Astrocyte (in vitro differentiated cells and primary cell): ENCODE data around the gene GALNT2. TPM values are rescaled to one million over a fixed set of nuclear protein-coding genes. Genes with fewer than 3 reads are reported as not detected.

ENCODE experiments used
- DNase-seq: peaks from one replicate; pipeline ENCODE4 v3.0.0-alpha.2; 2010; ENCODE audit warnings: low read depth
- FAIRE-seq: peaks from 2 replicates; lab custom pipeline; 2011; peaks lifted over from hg19 to GRCh38; lab: Jason Lieb, UNC
- H2AFZ ChIP-seq: 2 replicates; pipeline ENCODE4 v1.6.0; 2012; ENCODE audit warnings: low read depth, low read length, inconsistent platforms
- H3K27ac ChIP-seq: 2 replicates; pipeline ENCODE4 v1.5.1; 2011; ENCODE audit warnings: low read depth, low read length, inconsistent platforms
- H3K27me3 ChIP-seq: 2 replicates; pipeline ENCODE4 v1.6.0; 2011; ENCODE audit warnings: low read length, inconsistent platforms; ENCODE audit not compliant: insufficient read depth
- H3K36me3 ChIP-seq: 2 replicates; pipeline ENCODE4 v1.5.1; 2011; ENCODE audit warnings: low read length, inconsistent platforms; ENCODE audit not compliant: insufficient read depth
- H3K4me1 ChIP-seq: 2 replicates; pipeline ENCODE4 v1.5.1; 2011; ENCODE audit warnings: low read length, inconsistent platforms; ENCODE audit not compliant: insufficient read depth
- H3K4me2 ChIP-seq: 2 replicates; pipeline ENCODE4 v1.6.0; 2012; ENCODE audit warnings: low read length, inconsistent platforms
- H3K4me3 ChIP-seq: 2 replicates; pipeline ENCODE4 v1.5.1; 2011; ENCODE audit warnings: low read depth, mild to moderate bottlenecking, low read length, inconsistent platforms; ENCODE audit not compliant: insufficient read depth
- H3K79me2 ChIP-seq: 2 replicates; pipeline ENCODE4 v1.6.0; 2012; ENCODE audit warnings: mild to moderate bottlenecking, low read length, inconsistent platforms; ENCODE audit not compliant: insufficient read depth
- H3K9ac ChIP-seq: 2 replicates; pipeline ENCODE4 v1.6.0; 2012; ENCODE audit warnings: mild to moderate bottlenecking, low read length, inconsistent platforms
- H3K9me3 ChIP-seq: 2 replicates; pipeline ENCODE4 v1.5.1; 2012; ENCODE audit warnings: low read depth, mild to moderate bottlenecking, low read length, inconsistent platforms; ENCODE audit not compliant: insufficient read depth
- H4K20me1 ChIP-seq: 2 replicates; pipeline ENCODE4 v1.6.0; 2012; ENCODE audit warnings: low read length, inconsistent platforms; ENCODE audit not compliant: insufficient read depth
- H3K27ac Mint-ChIP-seq: one replicate; pipeline ENCODE4 v1.8.0; 2021; ENCODE audit warnings: mild to moderate bottlenecking, mixed read lengths; ENCODE audit not compliant: unreplicated experiment
- H3K27me3 Mint-ChIP-seq: one replicate; pipeline ENCODE4 v1.8.0; 2021; ENCODE audit warnings: low read depth, mixed read lengths; ENCODE audit not compliant: unreplicated experiment
- H3K36me3 Mint-ChIP-seq: one replicate; pipeline ENCODE4 v1.8.0; 2021; ENCODE audit warnings: low read depth, mixed read lengths; ENCODE audit not compliant: unreplicated experiment
- H3K4me1 Mint-ChIP-seq: one replicate; pipeline ENCODE4 v1.8.0; 2021; ENCODE audit warnings: low read depth, mixed read lengths; ENCODE audit not compliant: unreplicated experiment
- H3K4me3 Mint-ChIP-seq: one replicate; pipeline ENCODE4 v1.8.0; 2021; ENCODE audit warnings: mild to moderate bottlenecking, moderate library complexity, mixed read lengths; ENCODE audit not compliant: unreplicated experiment
- H3K9me3 Mint-ChIP-seq: one replicate; pipeline ENCODE4 v1.8.0; 2021; ENCODE audit warnings: mild to moderate bottlenecking, mixed read lengths; ENCODE audit not compliant: unreplicated experiment
- CTCF ChIP-seq: IDR thresholded peaks from 2 replicates; pipeline ENCODE4 v1.5.1; 2011; ENCODE audit warnings: low read depth, mild to moderate bottlenecking, inconsistent platforms, low read length, moderate library complexity; ENCODE audit not compliant: insufficient read depth
- EZH2 ChIP-seq: IDR thresholded peaks from 2 replicates; pipeline ENCODE4 v1.6.1; 2012; ENCODE audit warnings: mild to moderate bottlenecking, low read length, inconsistent platforms; ENCODE audit not compliant: insufficient read depth
- total RNA-seq: library from RNA; stranded (reverse); gene quantifications from 2 replicates; pipeline ENCODE4 v1.2.1, GENCODE V29; 2021

GALNT2 gene
- total RNA-seq, 1 donor from 2014 or later: 507 TPM

DNA sequence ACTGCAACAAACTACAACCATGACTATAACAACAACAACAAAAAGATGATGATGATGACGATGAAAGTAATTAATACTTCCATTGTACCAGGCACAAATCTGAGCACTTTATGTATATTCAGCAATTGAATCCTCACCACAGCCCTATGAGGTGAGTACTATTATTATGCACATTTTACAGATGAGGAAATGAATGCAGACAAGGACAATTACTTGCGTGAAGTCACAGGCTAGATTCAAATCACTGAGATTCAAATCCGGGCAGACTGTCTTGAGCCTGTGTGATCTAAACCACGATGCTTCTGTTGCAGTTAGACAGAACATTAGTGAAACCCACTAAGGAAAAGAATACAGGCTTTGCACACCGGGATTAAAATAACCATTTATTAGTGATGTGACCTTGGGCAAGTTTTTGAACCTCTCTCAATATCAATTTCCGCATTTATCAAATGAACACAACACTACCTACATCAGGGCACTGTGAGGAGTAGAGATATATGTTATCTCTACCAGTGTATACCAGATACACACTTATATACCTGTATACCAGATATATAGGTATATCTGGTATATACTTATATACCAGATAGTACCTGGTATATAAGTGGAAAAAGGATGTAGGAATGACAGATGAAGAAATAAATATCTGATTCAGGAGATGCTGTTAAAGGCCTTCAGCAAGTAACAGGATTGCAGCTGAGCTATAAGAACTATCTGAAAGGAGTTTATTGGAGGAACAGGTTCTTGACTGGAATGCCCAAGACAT is 34.3 kb upstream of the GALNT2 start:
- Mint-ChIP-seq H3K9me3 (peaks cover 10% of the 10 kb centered on the region), H3K4me3 (no peak overlapping the region), H3K27me3 (peaks cover 5% of the 10 kb centered on the region), H3K4me1 (peaks cover 2% of the 10 kb centered on the region), H3K27ac (no peak overlapping the region), H3K36me3 (no peaks in the 10 kb centered on the region)
- H3K9me3 ChIP-seq: no peaks in the 10 kb centered on the region
- H3K27ac ChIP-seq: no peak overlapping the region
- no peaks in the 10 kb centered on the region for H3K79me2 ChIP-seq
- no peak overlapping the region for H2AFZ ChIP-seq
- H3K4me1 ChIP-seq: no peaks in the 10 kb centered on the region
- no peak for DNase-seq
- H4K20me1 ChIP-seq: no peaks in the 10 kb centered on the region
- TF ChIP-seq CTCF: no peak
- no peak for TF ChIP-seq EZH2
- H3K27me3 ChIP-seq: no peaks in the 10 kb centered on the region
- no peak overlapping the region for H3K9ac ChIP-seq
- no peak for FAIRE-seq
- H3K36me3 ChIP-seq: no peaks in the 10 kb centered on the region
- no peak overlapping the region for H3K4me2 ChIP-seq
- H3K4me3 ChIP-seq: no peak overlapping the region

GRCh38 chr1:230037261-230037660 is 29.8 kb upstream of the GALNT2 start:
- H3K4me3 ChIP-seq: no peak overlapping the region
- no peak overlapping the region for H3K4me3 Mint-ChIP-seq
- no peaks in the 10 kb centered on the region for H3K36me3 Mint-ChIP-seq
- no peak overlapping the region for H3K27ac ChIP-seq
- FAIRE-seq: no peak
- no peaks in the 10 kb centered on the region for H3K4me1 ChIP-seq
- no peak overlapping the region for H3K9ac ChIP-seq
- H2AFZ ChIP-seq: no peak overlapping the region
- no peak for DNase-seq
- no peaks in the 10 kb centered on the region for H3K4me1 Mint-ChIP-seq
- peaks cover 9% of the 10 kb centered on the region for H3K9me3 Mint-ChIP-seq
- H4K20me1 ChIP-seq: no peaks in the 10 kb centered on the region
- H3K36me3 ChIP-seq: no peaks in the 10 kb centered on the region
- no peak overlapping the region for H3K4me2 ChIP-seq
- no peak for TF ChIP-seq CTCF
- no peak for TF ChIP-seq EZH2
- no peaks in the 10 kb centered on the region for H3K27me3 Mint-ChIP-seq
- H3K27me3 ChIP-seq: no peaks in the 10 kb centered on the region
- no peaks in the 10 kb centered on the region for H3K9me3 ChIP-seq
- no peak overlapping the region for H3K27ac Mint-ChIP-seq
- H3K79me2 ChIP-seq: no peaks in the 10 kb centered on the region

DNA sequence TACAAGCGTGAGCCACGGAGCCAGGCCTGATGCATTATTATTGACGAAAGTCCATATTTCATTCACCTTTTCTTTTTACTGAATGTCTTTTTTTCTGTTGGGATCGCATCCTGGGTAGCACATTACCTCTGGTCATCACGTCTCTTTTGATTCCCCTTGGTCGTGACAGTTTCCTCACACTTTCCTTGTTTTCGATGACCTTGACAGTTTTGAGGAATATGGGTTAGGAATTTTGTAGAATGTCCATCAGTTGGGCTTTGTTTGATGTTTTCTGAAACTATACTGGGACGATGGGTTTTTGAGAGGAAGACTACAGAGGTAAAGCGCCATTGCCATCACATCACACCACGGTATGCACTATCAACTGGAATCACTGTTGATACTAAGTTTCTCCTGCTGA is 26.6 kb upstream of the GALNT2 start:
- no peaks in the 10 kb centered on the region for H3K36me3 ChIP-seq
- no peak overlapping the region for H3K4me3 ChIP-seq
- no peak for TF ChIP-seq EZH2
- no peaks in the 10 kb centered on the region for H3K27me3 ChIP-seq
- no peak overlapping the region for H2AFZ ChIP-seq
- Mint-ChIP-seq H3K27me3 (no peaks in the 10 kb centered on the region), H3K4me1 (peaks cover 1% of the 10 kb centered on the region), H3K9me3 (peaks cover 8% of the 10 kb centered on the region), H3K4me3 (no peak overlapping the region), H3K36me3 (no peaks in the 10 kb centered on the region), H3K27ac (no peak overlapping the region)
- H3K4me2 ChIP-seq: no peak overlapping the region
- no peaks in the 10 kb centered on the region for H4K20me1 ChIP-seq
- FAIRE-seq: no peak
- no peak overlapping the region for H3K27ac ChIP-seq
- H3K79me2 ChIP-seq: no peaks in the 10 kb centered on the region
- no peak overlapping the region for H3K9ac ChIP-seq
- no peaks in the 10 kb centered on the region for H3K9me3 ChIP-seq
- no peaks in the 10 kb centered on the region for H3K4me1 ChIP-seq
- DNase-seq: no peak
